Upper lobe of left lung (tissue), 6 donors: Measurements from ENCODE around the gene SSTR3. TPM values are rescaled to one million over a fixed set of nuclear protein-coding genes. Genes with fewer than 3 reads are reported as not detected.
A peak's percentile ranks its signal among the peaks of the same experiment; 100 is the strongest.
"Not testable (repeated sequence)": the region's sequence is repeated elsewhere in the genome, so short reads cannot be mapped to it uniquely, and the experiment has no call there.

ENCODE experiments used
- ATAC-seq, 2 donors: fragments of 200-7000 bp; cut with Tn5 transposase; one replicate each; pipeline ENCODE4 v1.9.1; 2022; ENCODE audit warnings: mild to moderate bottlenecking in 2 of 2, moderate library complexity in 2 of 2; ENCODE audit not compliant: low FRiP score in 2 of 2
- DNase-seq, 2 donors: peaks; one replicate each; pipeline ENCODE4 v3.0.0-alpha.2; 2019 to 2020
- H3K27ac ChIP-seq, 4 donors: fragments of 200-600 bp; sonication (generic); one replicate each; pipeline ENCODE4 v1.5.1; 2016 to 2019
- H3K27me3 ChIP-seq, 4 donors: fragments of 200-600 bp; sonication (generic); one replicate each; pipeline ENCODE4 v1.5.1; 2017 to 2019
- H3K36me3 ChIP-seq, 4 donors: fragments of 200-600 bp; sonication (generic); one replicate each; pipeline ENCODE4 v1.5.1; 2016 to 2019
- H3K4me1 ChIP-seq, 4 donors: fragments of 200-600 bp; sonication (generic); one replicate each; pipeline ENCODE4 v1.5.1; 2018 to 2019
- H3K4me3 ChIP-seq, 4 donors: fragments of 200-600 bp; sonication (generic); one replicate each; pipeline ENCODE4 v1.5.1; 2017 to 2019; ENCODE audit warnings: mild to moderate bottlenecking in 2 of 4, moderate library complexity in 1 of 4
- H3K9me3 ChIP-seq, 4 donors: fragments of 200-600 bp; sonication (generic); one replicate each; pipeline ENCODE4 v1.5.1; 2018 to 2019
- CTCF ChIP-seq, 6 experiments: fragments of 450-650 bp in 4 of 6; fragments of 200-600 bp in 2 of 6; sonication (generic) in 2 of 6; IDR thresholded peaks; one replicate each; pipeline ENCODE4 v1.5.1; 2016 to 2019; ENCODE audit warnings: antibody characterized with exemption in 6 of 6
- EP300 ChIP-seq, 4 donors: sonication (generic); formaldehyde crosslinking; IDR thresholded peaks; one replicate each; pipeline ENCODE4 v1.5.1; 2017; ENCODE audit warnings: antibody characterized with exemption in 4 of 4, control low read depth in 2 of 4
- POLR2A ChIP-seq, 4 donors: fragments of 450-650 bp; IDR thresholded peaks; one replicate each; pipeline ENCODE4 v1.5.1; 2016 to 2017; ENCODE audit warnings: antibody characterized with exemption in 4 of 4, mild to moderate bottlenecking in 2 of 4
- POLR2AphosphoS5 ChIP-seq, 2 donors: sonication (generic); formaldehyde crosslinking; IDR thresholded peaks; one replicate each; pipeline ENCODE4 v1.5.1; 2017; ENCODE audit warnings: antibody characterized with exemption in 2 of 2
- WGBS, 2 donors: methylation state at CpG; one replicate each; pipeline ENCODE4 v1.1.5; 2017 to 2018; 5-methylcytosine and 5-hydroxymethylcytosine counted together
- total RNA-seq, 6 donors: library from RNA; depleted of rRNA in 4 of 6; stranded (reverse); fragments of >200 nt in 4 of 6; gene quantifications; one replicate each; pipeline versions ENCODE4 v1.1.0 to v1.2.1, GENCODE V29; 2016 to 2021
- donor health status: DM: no; HTN: no; CAD: no; lungs with moderate emphysema.
- donor health status: DM: no; HTN: yes; CAD: no; lungs with severe emphysema.

SSTR3 gene
- total RNA-seq, 6 donors from 2014 or later, result 0.06 to 0.13 TPM; not detected in 4

GRCh38 chr22:37254867-37255233 lies 42.6 kb upstream of the SSTR3 start:
- Histone ChIP-seq H3K4me3 (no peak overlapping the region), H3K27me3 (peaks cover 0 to 5% (median 0%) of the 10 kb centered on the region in 4 donors), H3K36me3 (no peaks in the 10 kb centered on the region), H3K27ac (no peak overlapping the region), H3K9me3 (no peaks in the 10 kb centered on the region), H3K4me1 (peaks cover 0 to 6% (median 2%) of the 10 kb centered on the region in 4 donors)
- ATAC-seq (no peak), DNase-seq (no peak)
- 61 to 67% methylated on average over 5 of the region's 5 CpGs for WGBS, 2 donors
- TF ChIP-seq CTCF (IDR thresholded peaks at IDR 0.05) (no peak), EP300 (IDR thresholded peaks at IDR 0.05) (no peak), POLR2A (IDR thresholded peaks at IDR 0.05) (no peak), POLR2AphosphoS5 (IDR thresholded peaks at IDR 0.05) (no peak)

- Histone ChIP-seq H3K27me3 (peaks cover 0 to 4% (median 0%) of the 10 kb centered on the region in 4 donors), H3K27ac (no peak overlapping the region), H3K4me3 (no peak overlapping the region), H3K4me1 (peaks cover 0 to 3% (median 1%) of the 10 kb centered on the region in 4 donors), H3K36me3 (no peaks in the 10 kb centered on the region), H3K9me3 (no peaks in the 10 kb centered on the region)
- DNase-seq (peak in 1 of 2 donors; percentile 5), ATAC-seq (no peak)
- no peak for TF ChIP-seq CTCF (IDR thresholded peaks at IDR 0.05)
- TF ChIP-seq POLR2AphosphoS5 (IDR thresholded peaks at IDR 0.05), result no peak
- TF ChIP-seq EP300 (IDR thresholded peaks at IDR 0.05), result no peak
- TF ChIP-seq POLR2A (IDR thresholded peaks at IDR 0.05), result no peak
- WGBS, 2 donors, result 81 to 90% methylated on average over 5 of the region's 5 CpGs
Observed at GRCh38 chr22:37254209-37254866, 42.1 kb upstream of the SSTR3 start.

- DNase-seq, result peak in 1 of 2 donors; percentile 6
- no peaks in the 10 kb centered on the region for H3K36me3 ChIP-seq
- no peaks in the 10 kb centered on the region for H3K9me3 ChIP-seq
- TF ChIP-seq POLR2A (IDR thresholded peaks at IDR 0.05), result no peak
- no peak for TF ChIP-seq EP300 (IDR thresholded peaks at IDR 0.05)
- no peak for TF ChIP-seq CTCF (IDR thresholded peaks at IDR 0.05)
- no peak for TF ChIP-seq POLR2AphosphoS5 (IDR thresholded peaks at IDR 0.05)
- H3K27me3 ChIP-seq, result no peaks in the 10 kb centered on the region
- no peaks in the 10 kb centered on the region for H3K4me1 ChIP-seq
- ATAC-seq, result no peak
- 50 to 59% methylated on average over 7 of the region's 7 CpGs for WGBS, 2 donors
- no peak overlapping the region for H3K27ac ChIP-seq
- no peak overlapping the region for H3K4me3 ChIP-seq
Observed at GRCh38 chr22:37253126-37253660, 40.9 kb upstream of the SSTR3 start.

- H3K4me1 ChIP-seq, H3K27me3 ChIP-seq, H3K27ac ChIP-seq, H3K4me3 ChIP-seq, DNase-seq, H3K9me3 ChIP-seq, ATAC-seq, H3K36me3 ChIP-seq: not testable (repeated sequence)
- 84 to 86% methylated on average over 8 of the region's 8 CpGs for WGBS, 2 donors
Observed at GRCh38 chr22:37251836-37252235, 39.6 kb upstream of the SSTR3 start.

- Histone ChIP-seq H3K4me3 (no peak overlapping the region), H3K9me3 (no peaks in the 10 kb centered on the region), H3K27ac (no peak overlapping the region), H3K27me3 (no peaks in the 10 kb centered on the region), H3K4me1 (peaks cover 0 to 3% (median 2%) of the 10 kb centered on the region in 4 donors), H3K36me3 (no peaks in the 10 kb centered on the region)
- no peak for ATAC-seq
- TF ChIP-seq POLR2A (IDR thresholded peaks at IDR 0.05), result no peak
- TF ChIP-seq POLR2AphosphoS5 (IDR thresholded peaks at IDR 0.05), result no peak
- TF ChIP-seq CTCF (IDR thresholded peaks at IDR 0.05), result no peak
- TF ChIP-seq EP300 (IDR thresholded peaks at IDR 0.05), result no peak
- WGBS, 2 donors, result 80 to 81% methylated on average over 12 of the region's 12 CpGs
- peak in 1 of 2 donors; percentile 17 for DNase-seq
Observed at GRCh38 chr22:37249986-37250385, 37.7 kb upstream of the SSTR3 start.
